ENCODE data around the gene PPT2.
"Not testable (repeated sequence)": the region's sequence is repeated elsewhere in the genome, so short reads cannot be mapped to it uniquely, and the experiment has no call there.

PPT2 gene

DNA sequence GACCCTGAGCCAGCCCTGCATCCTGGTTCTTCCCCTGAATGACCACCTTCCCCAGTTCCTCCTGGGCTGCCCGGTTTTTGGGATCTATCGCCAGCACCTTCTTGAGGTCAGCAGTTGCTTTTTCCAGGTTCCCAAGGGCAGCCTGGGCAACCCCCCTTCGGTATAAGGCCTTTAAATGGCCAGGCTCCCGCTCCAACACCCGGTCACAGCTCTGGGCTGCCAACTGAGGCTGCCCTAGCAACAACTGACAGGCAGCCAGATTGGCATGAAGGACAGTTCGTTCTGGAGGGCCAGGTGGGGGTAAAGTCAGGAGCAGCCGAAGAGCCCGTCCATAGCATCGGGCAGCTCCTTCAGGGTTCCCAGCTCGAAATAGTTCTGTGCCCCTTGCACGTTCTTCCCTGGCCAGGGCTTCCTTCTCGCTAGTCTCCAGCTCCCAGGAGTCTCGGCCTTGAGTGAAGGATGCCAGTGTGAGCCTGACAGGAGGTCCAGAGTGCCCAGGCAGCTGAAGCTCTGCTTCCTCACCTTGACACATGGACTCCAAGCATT is 25.1 kb upstream of the PPT2 start:
- TF ChIP-seq POLR2A (IDR thresholded peaks at IDR 0.05; ENCODE audit: low read depth, low read length) (no peak), TAF1 (IDR thresholded peaks at IDR 0.05; ENCODE audit: borderline replicate concordance, low read depth, low read length) (no peak), POLR2AphosphoS5 (IDR thresholded peaks at IDR 0.05; ENCODE audit: low read depth, low read length) (no peak)
- DNase-seq (ENCODE audit: insufficient read length) (no peak), FAIRE-seq (no peak)

DNA sequence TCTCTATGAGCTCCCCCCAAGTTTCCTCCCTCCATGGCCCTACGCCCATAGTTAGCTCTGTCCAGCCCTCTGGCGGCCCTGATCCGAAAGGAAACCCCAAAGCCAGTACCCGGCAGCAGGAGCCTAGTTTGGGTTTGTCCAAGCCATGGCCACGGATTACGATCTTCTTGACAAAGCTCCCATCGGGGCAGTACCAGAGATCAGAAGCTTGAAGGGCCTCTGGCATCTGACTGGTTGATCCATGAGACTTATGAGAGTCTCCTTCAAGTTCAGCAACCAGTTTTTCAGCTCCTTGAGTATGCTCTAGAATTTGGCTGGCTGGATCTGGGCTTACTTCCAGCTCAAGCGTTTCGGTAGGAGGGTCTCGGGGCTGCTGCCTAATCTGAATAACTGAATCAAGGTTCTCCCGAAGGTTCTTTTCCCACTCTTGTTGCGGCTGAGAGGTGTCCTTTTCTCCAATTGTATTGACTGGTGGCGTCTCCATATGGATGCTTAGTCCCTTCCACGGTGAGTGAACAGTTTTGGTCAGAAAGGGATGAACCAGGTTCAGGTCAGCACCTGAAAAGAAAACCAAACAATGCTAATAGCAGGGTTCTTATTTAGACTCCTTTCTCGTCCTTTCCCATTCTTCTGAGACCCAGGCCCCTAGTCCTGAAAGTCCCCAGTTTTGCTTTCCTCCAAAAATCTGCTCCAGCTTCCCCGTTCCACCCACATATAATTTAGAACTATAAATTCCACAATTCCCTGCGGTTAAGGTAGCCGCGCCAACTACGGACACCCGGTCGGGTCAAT is 24.4 kb upstream of the PPT2 start:
- DNase-seq (ENCODE audit: insufficient read length) (no peak), FAIRE-seq (no peak)
- TF ChIP-seq POLR2AphosphoS5 (IDR thresholded peaks at IDR 0.05; ENCODE audit: low read depth, low read length) (no peak), TAF1 (IDR thresholded peaks at IDR 0.05; ENCODE audit: borderline replicate concordance, low read depth, low read length) (no peak), POLR2A (IDR thresholded peaks at IDR 0.05; ENCODE audit: low read depth, low read length) (no peak)

DNA sequence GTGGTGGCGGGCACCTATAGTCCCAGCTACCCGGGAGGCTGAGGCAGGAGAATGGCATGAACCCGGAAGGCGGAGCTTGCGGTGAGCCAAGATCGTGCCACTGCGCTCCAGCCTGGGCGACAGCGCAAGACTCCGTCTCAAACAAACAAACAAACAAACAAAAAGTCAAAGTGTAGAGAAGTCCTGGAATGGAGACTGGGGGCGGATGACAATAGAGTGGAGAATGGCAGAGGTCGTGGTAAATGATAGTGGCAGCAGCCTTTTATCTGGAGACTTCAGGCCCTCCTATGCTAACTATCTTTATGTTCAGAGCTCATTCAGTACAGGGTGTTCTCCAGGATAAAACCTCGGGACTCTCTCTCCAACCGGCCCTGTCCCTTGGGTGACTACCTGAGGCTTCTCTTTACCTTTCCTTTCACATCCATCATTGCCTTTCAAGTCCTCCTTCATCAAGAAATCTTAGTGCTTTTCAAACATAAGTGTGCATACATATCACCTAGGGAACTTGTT is 22.4 kb upstream of the PPT2 start:
- FAIRE-seq = no peak
- TF ChIP-seq POLR2AphosphoS5 (IDR thresholded peaks at IDR 0.05; ENCODE audit: low read depth, low read length) (no peak), TAF1 (IDR thresholded peaks at IDR 0.05; ENCODE audit: borderline replicate concordance, low read depth, low read length) (no peak), POLR2A (IDR thresholded peaks at IDR 0.05; ENCODE audit: low read depth, low read length) (no peak)
- no peak for DNase-seq (ENCODE audit: insufficient read length)

DNA sequence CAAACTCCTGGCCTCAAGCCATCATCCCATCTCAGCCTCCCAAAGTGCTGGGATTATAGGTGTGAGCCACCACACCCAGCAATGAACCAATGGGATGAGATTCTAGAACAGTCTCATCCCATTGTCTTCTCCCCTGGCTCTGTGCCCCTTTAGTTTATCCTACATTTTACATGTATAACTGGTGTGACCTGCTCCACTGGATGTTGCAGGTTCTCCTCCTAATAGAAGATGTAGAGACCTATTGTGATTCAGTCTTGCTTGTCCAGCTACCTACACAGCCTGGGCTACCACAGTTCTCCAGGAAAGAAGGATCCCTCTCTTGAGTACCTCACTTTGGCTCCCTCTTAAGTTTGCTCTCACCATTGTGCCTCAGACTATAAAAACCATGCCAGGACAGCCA is 21.8 kb upstream of the PPT2 start:
- no peak for TF ChIP-seq POLR2A (IDR thresholded peaks at IDR 0.05; ENCODE audit: low read depth, low read length)
- TF ChIP-seq POLR2AphosphoS5 (IDR thresholded peaks at IDR 0.05; ENCODE audit: low read depth, low read length) = no peak
- no peak for TF ChIP-seq TAF1 (IDR thresholded peaks at IDR 0.05; ENCODE audit: borderline replicate concordance, low read depth, low read length)
- no peak for FAIRE-seq
- no peak for DNase-seq (ENCODE audit: insufficient read length)

DNA sequence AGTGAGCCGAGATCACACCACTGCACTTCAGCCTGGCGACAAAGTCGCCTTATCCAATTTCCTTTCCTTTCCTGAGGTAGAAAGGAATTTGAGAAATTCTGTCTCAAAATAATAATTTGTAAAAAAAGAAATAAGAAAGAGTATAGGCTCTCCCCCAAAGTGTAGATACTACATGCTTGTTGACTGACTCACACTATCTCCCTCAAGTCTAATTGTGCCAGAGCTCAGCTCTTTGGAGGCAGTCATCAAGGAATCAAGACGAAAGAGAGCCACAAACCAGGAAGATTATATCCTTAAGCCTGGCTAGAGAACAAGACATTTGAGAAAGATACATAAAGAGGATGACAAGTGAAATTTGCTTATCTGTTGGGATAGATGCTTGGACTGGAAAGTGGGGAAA is 20.2 kb upstream of the PPT2 start:
- TF ChIP-seq POLR2A (IDR thresholded peaks at IDR 0.05; ENCODE audit: low read depth, low read length) = no peak
- no peak for DNase-seq (ENCODE audit: insufficient read length)
- FAIRE-seq = no peak

DNA sequence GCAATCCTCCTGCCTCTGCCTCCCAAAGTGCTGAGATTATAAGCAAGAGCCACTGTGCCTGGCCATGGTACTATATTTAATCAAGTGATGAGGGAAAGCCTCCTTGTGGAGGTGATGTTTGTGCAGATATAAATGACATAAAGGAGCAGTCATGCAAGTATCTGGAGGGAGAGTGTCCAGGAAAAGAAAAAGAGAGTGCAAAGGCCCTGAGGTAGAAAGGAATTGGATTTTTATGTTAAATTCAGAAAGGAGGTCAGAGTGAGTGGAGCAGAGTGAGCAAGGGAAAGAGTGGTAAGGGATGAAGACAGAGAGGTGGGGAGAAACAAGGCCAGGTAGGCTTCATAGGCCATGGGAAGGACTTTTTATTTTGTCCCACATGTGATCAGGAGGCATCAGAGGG is 16.5 kb upstream of the PPT2 start:
- TF ChIP-seq POLR2A (IDR thresholded peaks at IDR 0.05; ENCODE audit: low read depth, low read length) (no peak), POLR2AphosphoS5 (IDR thresholded peaks at IDR 0.05; ENCODE audit: low read depth, low read length) (no peak), TAF1 (IDR thresholded peaks at IDR 0.05; ENCODE audit: borderline replicate concordance, low read depth, low read length) (no peak)
- DNase-seq (ENCODE audit: insufficient read length) (no peak), FAIRE-seq (no peak)

DNA sequence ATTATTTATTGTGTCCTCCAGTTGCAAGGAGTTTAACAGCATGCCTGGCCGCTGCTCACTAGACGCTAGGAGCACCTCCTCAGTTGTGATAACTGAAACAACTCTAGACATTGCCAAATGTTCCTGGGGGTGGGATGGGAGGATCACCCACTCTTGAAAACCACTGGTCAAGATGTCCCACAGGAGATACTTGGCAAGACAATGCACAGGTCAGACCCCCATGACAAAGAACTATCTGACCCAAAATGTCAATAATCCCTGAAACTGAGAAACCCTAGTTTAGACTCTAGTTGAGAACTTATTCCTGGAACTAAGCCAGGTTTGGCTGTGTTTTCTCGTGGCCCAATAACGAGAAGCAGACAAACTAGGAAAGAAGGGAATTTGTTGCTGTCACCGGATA is 14.4 kb upstream of the PPT2 start:
- DNase-seq (ENCODE audit: insufficient read length) = no peak
- FAIRE-seq = no peak
- TF ChIP-seq POLR2AphosphoS5 (IDR thresholded peaks at IDR 0.05; ENCODE audit: low read depth, low read length) (no peak), TAF1 (IDR thresholded peaks at IDR 0.05; ENCODE audit: borderline replicate concordance, low read depth, low read length) (no peak), POLR2A (IDR thresholded peaks at IDR 0.05; ENCODE audit: low read depth, low read length) (no peak)

DNA sequence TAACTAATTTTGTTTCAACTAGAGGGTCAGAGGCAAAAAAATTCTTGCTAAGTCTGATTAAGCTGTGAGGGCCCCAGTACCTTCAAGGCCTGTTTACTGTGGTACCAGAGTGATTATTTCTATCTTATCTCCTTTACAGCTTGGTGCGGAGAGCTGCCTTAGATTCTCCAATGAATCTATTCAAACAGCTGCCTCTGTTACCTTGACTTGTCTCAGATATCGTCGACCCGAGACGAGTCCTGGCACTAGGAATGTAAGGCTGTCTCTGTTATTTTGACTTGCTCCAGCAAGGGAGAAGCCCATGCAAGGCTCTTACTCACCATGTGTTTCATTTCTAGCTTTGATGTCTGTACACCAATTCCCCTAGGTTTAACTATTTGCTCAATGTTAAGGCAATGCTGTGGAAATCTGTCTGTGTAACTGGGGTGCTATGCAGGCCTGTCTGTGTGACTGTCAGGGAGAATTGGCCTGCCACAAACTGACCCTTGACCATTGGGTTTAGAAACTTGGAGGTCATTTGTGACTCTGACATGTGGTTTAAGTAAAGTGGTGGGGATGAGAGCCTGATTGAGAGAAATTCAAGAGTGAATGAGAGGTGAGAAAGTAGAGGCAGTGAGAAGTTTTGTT is 13.4 kb upstream of the PPT2 start:
- no peak for FAIRE-seq
- TF ChIP-seq POLR2A (IDR thresholded peaks at IDR 0.05; ENCODE audit: low read depth, low read length) (no peak), TAF1 (IDR thresholded peaks at IDR 0.05; ENCODE audit: borderline replicate concordance, low read depth, low read length) (no peak), POLR2AphosphoS5 (IDR thresholded peaks at IDR 0.05; ENCODE audit: low read depth, low read length) (no peak)

DNA sequence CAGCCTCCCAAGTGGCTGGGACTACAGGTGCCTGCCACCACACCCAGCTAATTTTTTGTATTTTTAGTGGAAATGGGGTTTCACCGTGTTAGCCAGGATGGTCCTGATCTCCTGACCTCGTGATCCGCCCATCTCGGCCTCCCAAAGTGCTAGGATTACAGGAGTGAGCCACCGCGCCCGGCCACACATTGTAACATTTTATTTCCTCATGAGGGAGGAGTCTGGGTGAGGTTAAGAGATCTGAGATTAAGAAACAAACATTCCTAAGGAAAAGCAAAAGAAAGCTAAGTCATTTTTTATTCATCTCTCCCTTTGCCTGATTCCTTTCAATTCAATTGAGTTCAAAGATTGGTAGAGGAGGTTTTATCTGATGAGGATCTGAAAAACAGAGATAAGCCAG is 9.7 kb upstream of the PPT2 start:
- not testable (repeated sequence) for FAIRE-seq; DNase-seq (ENCODE audit: insufficient read length)

More for the DNA sequence above, 13.4 kb upstream of the PPT2 start:
- DNase-seq (ENCODE audit: insufficient read length) = no peak

DNA sequence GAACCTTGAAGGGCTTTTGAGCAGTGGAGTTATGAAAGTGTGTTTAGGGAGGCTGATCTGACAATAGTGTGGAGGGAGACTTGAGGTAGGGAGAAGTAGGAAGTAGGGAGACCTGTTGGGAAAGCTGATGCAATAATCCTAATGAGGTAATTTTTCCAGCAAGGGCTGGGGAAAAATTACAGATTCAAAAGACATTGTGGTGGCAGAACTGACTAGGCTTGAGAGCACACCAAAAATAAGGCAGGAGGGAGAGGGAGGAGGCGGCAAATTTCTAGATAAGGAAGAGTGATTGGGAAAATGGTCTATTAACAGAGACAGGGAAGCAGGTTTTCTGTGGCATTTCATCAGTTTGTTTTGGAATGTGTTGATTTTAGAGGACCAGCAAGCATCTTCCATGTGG is 7.7 kb upstream of the PPT2 start:
- DNase-seq (ENCODE audit: insufficient read length) (no peak), FAIRE-seq (no peak)
- TF ChIP-seq POLR2A (IDR thresholded peaks at IDR 0.05; ENCODE audit: low read depth, low read length) (no peak), TAF1 (IDR thresholded peaks at IDR 0.05; ENCODE audit: borderline replicate concordance, low read depth, low read length) (no peak), POLR2AphosphoS5 (IDR thresholded peaks at IDR 0.05; ENCODE audit: low read depth, low read length) (no peak)

DNA sequence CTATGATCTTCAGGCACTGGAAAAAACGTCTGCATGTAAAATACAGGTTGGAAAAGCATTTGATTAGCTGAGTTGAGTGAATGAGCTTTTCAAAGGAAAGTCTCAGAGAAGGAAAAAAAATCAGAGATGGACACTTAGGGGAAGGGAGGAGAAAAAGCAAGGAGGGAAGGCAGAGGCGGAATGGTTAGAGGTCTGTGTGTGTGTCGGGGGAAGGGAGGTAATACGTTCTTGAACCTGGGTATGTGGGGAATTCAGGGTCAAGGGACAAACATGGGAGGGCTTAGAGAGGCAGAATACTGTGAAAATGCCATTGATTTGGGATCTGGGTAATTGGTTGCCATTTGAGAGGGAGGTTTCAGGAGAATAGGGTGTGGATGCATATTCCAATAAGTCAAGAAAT is 7.3 kb upstream of the PPT2 start:
- no peak for DNase-seq (ENCODE audit: insufficient read length)
- FAIRE-seq = no peak
- TF ChIP-seq TAF1 (IDR thresholded peaks at IDR 0.05; ENCODE audit: borderline replicate concordance, low read depth, low read length) = no peak
- TF ChIP-seq POLR2AphosphoS5 (IDR thresholded peaks at IDR 0.05; ENCODE audit: low read depth, low read length) = no peak
- no peak for TF ChIP-seq POLR2A (IDR thresholded peaks at IDR 0.05; ENCODE audit: low read depth, low read length)

Data from GM12892 (cell line).